ENCODE data around the gene SAMMSON. TPM values are rescaled to one million over a fixed set of nuclear protein-coding genes. Genes with fewer than 3 reads are reported as not detected.

Gene SAMMSON
- total and polyA plus RNA-seq, 4 donors, result not detected

DNA sequence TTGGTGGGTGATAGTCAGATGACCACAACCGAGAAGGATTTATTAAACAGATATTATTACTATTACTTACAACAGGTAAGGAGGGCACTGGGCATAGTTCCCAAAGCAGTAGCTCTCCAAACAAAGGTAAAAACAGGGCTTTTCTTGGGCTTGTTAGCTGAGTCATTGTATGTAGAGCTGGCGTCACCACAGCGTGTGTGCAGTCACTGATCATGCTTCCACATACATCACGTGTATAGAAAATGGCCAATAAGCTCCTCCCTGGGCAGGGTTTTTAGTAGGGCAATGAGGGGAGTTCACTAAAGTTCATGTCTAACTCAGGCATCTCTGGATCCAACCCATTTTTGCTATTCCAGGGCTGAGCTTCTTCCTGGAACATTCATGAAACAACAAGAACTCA lies 5.8 kb upstream of the SAMMSON start:
- Histone ChIP-seq H3K27ac (ENCODE audit: low read depth in 1 of 2, low read length in 2 of 2) (no peak overlapping the region), H3K9me3 (ENCODE audit: control insufficient read depth in 4 of 4, low read length in 3 of 4) (no peaks in the 10 kb centered on the region), H3K4me3 (ENCODE audit: low read depth in 1 of 3, low read length in 3 of 3) (no peak overlapping the region), H3K36me3 (ENCODE audit: control insufficient read depth in 4 of 4, insufficient read depth in 3 of 4, low read depth in 1 of 4, low read length in 3 of 4) (no peaks in the 10 kb centered on the region), H3K27me3 (ENCODE audit: control insufficient read depth in 4 of 4, insufficient read depth in 4 of 4, low read length in 3 of 4) (peaks cover 0 to 2% (median 0%) of the 10 kb centered on the region in 4 donors), H3K4me1 (ENCODE audit: control insufficient read depth in 4 of 4, insufficient read depth in 4 of 4, low read length in 3 of 4) (no peaks in the 10 kb centered on the region), H3K9ac (ENCODE audit: low read depth in 1 of 2, low read length in 2 of 2) (no peak overlapping the region)
- DNase-seq (ENCODE audit: low spot score), result no peak
- 79% methylated on average over 4 of the region's 4 CpGs for WGBS
- TF ChIP-seq EGR1 (IDR thresholded peaks at IDR 0.05; ENCODE audit: low read depth in 2 of 2) (no peak), HNF4A (conservative IDR thresholded peaks at IDR 0.05) (no peak), RAD21 (IDR thresholded peaks at IDR 0.05) (no peak), SP1 (IDR thresholded peaks at IDR 0.05) (no peak), FOXA2 (IDR thresholded peaks at IDR 0.05) (no peak), RXRA (IDR thresholded peaks at IDR 0.05) (no peak), HNF4G (IDR thresholded peaks at IDR 0.05) (no peak)
- TF ChIP-seq, protein P1, sequence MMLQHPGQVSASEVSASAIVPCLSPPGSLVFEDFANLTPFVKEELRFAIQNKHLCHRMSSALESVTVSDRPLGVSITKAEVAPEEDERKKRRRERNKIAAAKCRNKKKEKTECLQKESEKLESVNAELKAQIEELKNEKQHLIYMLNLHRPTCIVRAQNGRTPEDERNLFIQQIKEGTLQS (IDR thresholded peaks at IDR 0.05), result no peak
- TF ChIP-seq, protein P2, sequence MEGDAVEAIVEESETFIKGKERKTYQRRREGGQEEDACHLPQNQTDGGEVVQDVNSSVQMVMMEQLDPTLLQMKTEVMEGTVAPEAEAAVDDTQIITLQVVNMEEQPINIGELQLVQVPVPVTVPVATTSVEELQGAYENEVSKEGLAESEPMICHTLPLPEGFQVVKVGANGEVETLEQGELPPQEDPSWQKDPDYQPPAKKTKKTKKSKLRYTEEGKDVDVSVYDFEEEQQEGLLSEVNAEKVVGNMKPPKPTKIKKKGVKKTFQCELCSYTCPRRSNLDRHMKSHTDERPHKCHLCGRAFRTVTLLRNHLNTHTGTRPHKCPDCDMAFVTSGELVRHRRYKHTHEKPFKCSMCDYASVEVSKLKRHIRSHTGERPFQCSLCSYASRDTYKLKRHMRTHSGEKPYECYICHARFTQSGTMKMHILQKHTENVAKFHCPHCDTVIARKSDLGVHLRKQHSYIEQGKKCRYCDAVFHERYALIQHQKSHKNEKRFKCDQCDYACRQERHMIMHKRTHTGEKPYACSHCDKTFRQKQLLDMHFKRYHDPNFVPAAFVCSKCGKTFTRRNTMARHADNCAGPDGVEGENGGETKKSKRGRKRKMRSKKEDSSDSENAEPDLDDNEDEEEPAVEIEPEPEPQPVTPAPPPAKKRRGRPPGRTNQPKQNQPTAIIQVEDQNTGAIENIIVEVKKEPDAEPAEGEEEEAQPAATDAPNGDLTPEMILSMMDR (IDR thresholded peaks at IDR 0.05; ENCODE audit: low read depth, low read length, missing input control), result no peak
- TF ChIP-seq, protein P3, sequence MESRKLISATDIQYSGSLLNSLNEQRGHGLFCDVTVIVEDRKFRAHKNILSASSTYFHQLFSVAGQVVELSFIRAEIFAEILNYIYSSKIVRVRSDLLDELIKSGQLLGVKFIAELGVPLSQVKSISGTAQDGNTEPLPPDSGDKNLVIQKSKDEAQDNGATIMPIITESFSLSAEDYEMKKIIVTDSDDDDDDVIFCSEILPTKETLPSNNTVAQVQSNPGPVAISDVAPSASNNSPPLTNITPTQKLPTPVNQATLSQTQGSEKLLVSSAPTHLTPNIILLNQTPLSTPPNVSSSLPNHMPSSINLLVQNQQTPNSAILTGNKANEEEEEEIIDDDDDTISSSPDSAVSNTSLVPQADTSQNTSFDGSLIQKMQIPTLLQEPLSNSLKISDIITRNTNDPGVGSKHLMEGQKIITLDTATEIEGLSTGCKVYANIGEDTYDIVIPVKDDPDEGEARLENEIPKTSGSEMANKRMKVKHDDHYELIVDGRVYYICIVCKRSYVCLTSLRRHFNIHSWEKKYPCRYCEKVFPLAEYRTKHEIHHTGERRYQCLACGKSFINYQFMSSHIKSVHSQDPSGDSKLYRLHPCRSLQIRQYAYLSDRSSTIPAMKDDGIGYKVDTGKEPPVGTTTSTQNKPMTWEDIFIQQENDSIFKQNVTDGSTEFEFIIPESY (IDR thresholded peaks at IDR 0.05), result no peak

DNA sequence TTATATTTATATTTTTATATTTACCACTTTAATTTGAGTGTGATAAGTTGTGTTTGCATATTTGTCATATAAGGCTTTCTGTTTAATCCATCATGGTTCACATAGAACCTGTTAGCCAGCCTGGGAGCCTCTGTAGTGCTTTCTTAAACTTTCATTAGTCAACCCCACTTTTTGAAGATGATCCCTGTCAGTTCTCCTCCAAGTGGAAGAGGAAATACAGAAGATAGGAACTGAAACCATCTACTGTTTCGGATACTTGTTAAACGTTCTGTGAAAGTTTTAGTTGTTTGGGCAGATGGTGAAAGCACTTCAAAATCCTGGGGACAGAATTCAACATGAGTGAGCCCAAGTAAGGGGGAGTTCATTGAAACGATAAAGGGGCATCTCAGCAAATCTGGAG lies 4.6 kb upstream of the SAMMSON start:
- Histone ChIP-seq H3K27me3 (ENCODE audit: control insufficient read depth in 4 of 4, insufficient read depth in 4 of 4, low read length in 3 of 4) (no peaks in the 10 kb centered on the region), H3K4me3 (ENCODE audit: low read depth in 1 of 3, low read length in 3 of 3) (no peak overlapping the region), H3K9me3 (ENCODE audit: control insufficient read depth in 4 of 4, low read length in 3 of 4) (no peaks in the 10 kb centered on the region), H3K9ac (ENCODE audit: low read depth in 1 of 2, low read length in 2 of 2) (no peak overlapping the region), H3K4me1 (ENCODE audit: control insufficient read depth in 4 of 4, insufficient read depth in 4 of 4, low read length in 3 of 4) (no peaks in the 10 kb centered on the region), H3K36me3 (ENCODE audit: control insufficient read depth in 4 of 4, insufficient read depth in 3 of 4, low read depth in 1 of 4, low read length in 3 of 4) (no peaks in the 10 kb centered on the region), H3K27ac (ENCODE audit: low read depth in 1 of 2, low read length in 2 of 2) (no peak overlapping the region)
- 63% methylated on average over 3 of the region's 3 CpGs for WGBS
- no peak for TF ChIP-seq YY1 (IDR thresholded peaks at IDR 0.05)
- TF ChIP-seq, protein P2 (IDR thresholded peaks at IDR 0.05; ENCODE audit: low read depth, low read length, missing input control), result no peak
- TF ChIP-seq, protein P4, sequence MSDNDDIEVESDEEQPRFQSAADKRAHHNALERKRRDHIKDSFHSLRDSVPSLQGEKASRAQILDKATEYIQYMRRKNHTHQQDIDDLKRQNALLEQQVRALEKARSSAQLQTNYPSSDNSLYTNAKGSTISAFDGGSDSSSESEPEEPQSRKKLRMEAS (IDR thresholded peaks at IDR 0.05), result no peak
- TF ChIP-seq FOXA1 (IDR thresholded peaks at IDR 0.05), result no peak
- no peak for TF ChIP-seq RXRA (IDR thresholded peaks at IDR 0.05)
- no peak for TF ChIP-seq EGR1 (IDR thresholded peaks at IDR 0.05; ENCODE audit: low read depth in 2 of 2)
- TF ChIP-seq SP1 (IDR thresholded peaks at IDR 0.05), result no peak
- TF ChIP-seq, protein P3 (IDR thresholded peaks at IDR 0.05), result no peak
- TF ChIP-seq HNF4G (IDR thresholded peaks at IDR 0.05), result no peak
- TF ChIP-seq, protein P1 (IDR thresholded peaks at IDR 0.05), result no peak
- TF ChIP-seq, protein P5, sequence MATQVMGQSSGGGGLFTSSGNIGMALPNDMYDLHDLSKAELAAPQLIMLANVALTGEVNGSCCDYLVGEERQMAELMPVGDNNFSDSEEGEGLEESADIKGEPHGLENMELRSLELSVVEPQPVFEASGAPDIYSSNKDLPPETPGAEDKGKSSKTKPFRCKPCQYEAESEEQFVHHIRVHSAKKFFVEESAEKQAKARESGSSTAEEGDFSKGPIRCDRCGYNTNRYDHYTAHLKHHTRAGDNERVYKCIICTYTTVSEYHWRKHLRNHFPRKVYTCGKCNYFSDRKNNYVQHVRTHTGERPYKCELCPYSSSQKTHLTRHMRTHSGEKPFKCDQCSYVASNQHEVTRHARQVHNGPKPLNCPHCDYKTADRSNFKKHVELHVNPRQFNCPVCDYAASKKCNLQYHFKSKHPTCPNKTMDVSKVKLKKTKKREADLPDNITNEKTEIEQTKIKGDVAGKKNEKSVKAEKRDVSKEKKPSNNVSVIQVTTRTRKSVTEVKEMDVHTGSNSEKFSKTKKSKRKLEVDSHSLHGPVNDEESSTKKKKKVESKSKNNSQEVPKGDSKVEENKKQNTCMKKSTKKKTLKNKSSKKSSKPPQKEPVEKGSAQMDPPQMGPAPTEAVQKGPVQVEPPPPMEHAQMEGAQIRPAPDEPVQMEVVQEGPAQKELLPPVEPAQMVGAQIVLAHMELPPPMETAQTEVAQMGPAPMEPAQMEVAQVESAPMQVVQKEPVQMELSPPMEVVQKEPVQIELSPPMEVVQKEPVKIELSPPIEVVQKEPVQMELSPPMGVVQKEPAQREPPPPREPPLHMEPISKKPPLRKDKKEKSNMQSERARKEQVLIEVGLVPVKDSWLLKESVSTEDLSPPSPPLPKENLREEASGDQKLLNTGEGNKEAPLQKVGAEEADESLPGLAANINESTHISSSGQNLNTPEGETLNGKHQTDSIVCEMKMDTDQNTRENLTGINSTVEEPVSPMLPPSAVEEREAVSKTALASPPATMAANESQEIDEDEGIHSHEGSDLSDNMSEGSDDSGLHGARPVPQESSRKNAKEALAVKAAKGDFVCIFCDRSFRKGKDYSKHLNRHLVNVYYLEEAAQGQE (IDR thresholded peaks at IDR 0.05), result no peak
- no peak for TF ChIP-seq TAF1 (conservative IDR thresholded peaks at IDR 0.05)
- no peak for TF ChIP-seq NR2F2 (IDR thresholded peaks at IDR 0.05)
- no peak for TF ChIP-seq JUND (IDR thresholded peaks at IDR 0.05)
- no peak for TF ChIP-seq FOXA2 (IDR thresholded peaks at IDR 0.05)
- TF ChIP-seq RAD21 (IDR thresholded peaks at IDR 0.05), result no peak
- TF ChIP-seq GABPA (IDR thresholded peaks at IDR 0.05 in 1 of 2, conservative IDR thresholded peaks at IDR 0.05 in 1 of 2), result no peak
- no peak for TF ChIP-seq HNF4A (conservative IDR thresholded peaks at IDR 0.05)
- no peak for DNase-seq (ENCODE audit: low spot score)

Data from liver (tissue), 9 donors.